ENCODE results near the gene EFCAB6.

The EFCAB6 gene

GRCh38 chr22:43497956-43498855 lies 313.9 kb downstream of the EFCAB6 start:
- DNase-seq: no peak

- DNase-seq: no peak
Observed at GRCh38 chr22:43493297-43493696, 318.8 kb downstream of the EFCAB6 start.

DNA sequence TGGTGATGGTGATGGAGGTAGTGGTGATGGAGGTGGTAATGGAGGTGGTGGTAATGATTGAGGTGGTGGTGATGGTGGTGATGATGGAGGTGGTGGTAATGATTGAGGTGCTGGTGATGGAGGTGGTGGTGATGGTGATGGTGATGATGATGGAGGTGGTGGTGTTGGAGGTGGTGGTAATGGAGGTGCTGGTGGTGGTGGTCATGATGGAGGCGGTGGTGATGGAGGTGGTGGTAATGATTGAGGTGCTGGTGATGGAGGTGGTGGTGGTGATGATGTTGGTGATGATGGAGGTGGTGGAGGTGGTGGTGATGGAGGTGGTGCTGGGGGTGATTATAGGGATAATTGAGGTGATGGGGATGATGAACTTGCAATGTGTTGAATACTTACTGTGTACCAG lies 320.4 kb downstream of the EFCAB6 start:
- no peak for DNase-seq

GRCh38 chr22:43491177-43491576 lies 320.9 kb downstream of the EFCAB6 start:
- no peak for DNase-seq

DNA sequence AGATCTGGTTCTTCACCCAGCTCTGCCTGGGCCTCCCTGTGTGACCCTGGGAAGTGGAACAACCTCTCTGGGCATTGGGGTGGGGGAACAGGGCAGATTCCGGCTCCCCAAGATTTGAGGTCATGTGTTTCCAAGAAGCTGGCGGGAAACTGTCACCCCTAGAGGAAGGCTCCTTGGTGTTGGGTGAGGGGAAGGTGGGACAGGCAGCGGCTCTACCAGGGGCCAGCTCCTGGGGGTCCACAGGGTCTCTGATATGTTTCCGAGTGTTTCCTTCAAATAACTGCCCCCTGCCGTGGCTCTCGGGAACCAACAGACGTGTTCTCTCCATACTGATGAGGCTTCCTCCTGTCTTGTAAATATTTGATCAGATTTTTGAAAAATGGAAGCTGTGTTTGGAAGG lies 321.8 kb downstream of the EFCAB6 start:
- DNase-seq: no peak

- no peak for DNase-seq
Observed at GRCh38 chr22:43488937-43489336, 323.2 kb downstream of the EFCAB6 start.

GRCh38 chr22:43488031-43488866 lies 323.9 kb downstream of the EFCAB6 start:
- no peak for DNase-seq

DNA sequence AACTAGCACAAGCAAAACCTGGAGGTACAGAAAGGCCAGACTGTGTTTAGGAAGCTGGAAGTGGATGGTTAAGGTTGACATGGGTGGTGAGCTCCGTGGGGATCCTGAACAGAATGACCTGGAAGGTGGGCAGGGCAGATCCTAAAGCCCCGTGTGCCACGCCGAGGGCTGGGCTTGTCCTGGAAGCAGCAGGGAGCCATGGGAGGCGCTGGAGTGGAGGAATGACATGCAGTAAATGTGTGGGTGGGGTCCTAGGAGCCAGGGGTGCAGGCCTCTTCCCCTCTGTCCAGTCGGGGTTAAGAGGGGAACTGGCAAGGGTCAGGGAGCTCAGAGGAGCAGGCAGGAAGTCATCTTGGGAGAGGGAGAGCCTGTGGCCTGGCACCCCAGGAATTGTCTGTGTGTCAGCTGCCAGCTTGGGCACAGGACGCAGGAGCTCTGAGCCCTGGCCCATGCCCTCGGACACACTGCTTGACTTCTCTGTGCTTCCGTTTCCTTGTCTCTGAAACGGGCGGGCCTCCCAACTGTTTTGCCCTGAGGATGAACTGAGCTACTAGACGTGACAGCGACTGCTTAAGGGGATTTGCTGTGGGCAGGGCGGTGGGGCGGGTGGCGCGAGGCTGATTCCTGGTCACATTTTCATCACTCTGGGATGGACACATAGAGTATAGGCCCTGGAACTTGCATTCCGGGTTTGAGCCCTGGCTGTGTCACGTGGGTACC lies 324.6 kb downstream of the EFCAB6 start:
- DNase-seq: no peak

- no peak for DNase-seq
Observed at GRCh38 chr22:43485502-43486089, 326.5 kb downstream of the EFCAB6 start.

DNA sequence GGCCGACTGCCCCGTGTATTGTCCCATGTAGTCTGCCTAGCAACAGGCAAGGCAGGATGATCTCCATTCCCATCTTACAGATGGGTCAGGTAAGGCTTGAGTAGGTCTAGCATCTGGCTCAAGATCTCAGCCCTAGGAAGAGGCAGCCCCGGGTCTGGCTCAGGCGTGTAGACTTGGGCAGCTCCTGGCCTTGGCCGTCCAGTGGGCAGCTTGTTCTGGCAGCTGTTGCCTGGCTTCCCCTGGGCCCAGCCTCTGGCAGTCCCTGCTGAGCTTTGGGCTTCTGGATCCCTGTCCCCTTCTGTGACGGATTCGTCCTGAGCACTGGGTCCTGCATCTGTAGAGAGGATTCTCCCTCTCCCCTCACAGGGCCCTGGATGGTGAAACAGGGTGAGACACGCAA lies 327.9 kb downstream of the EFCAB6 start:
- no peak for DNase-seq

DNA sequence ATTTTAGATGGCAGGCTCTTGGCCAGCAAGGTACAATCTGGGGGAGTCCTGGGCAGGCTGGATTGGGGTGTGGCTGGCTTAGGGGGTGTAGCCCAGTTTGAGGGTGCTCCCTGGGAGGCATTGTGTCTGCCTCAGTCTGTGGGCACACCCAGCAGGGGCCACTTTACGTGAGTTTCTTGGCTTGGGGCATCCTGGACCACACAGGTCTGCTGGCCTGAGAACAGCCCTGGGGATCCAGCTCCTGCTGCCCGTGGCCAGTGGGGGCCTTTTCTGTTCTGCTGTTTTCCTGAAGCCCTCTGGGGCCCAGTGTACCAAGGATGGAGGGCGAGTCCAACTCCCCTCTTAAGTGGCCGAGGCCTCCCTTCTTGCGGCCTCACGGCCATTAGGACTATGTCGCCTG lies 328.4 kb downstream of the EFCAB6 start:
- DNase-seq: no peak

- DNase-seq: no peak
Observed at GRCh38 chr22:43483266-43483665, 328.8 kb downstream of the EFCAB6 start.

DNA sequence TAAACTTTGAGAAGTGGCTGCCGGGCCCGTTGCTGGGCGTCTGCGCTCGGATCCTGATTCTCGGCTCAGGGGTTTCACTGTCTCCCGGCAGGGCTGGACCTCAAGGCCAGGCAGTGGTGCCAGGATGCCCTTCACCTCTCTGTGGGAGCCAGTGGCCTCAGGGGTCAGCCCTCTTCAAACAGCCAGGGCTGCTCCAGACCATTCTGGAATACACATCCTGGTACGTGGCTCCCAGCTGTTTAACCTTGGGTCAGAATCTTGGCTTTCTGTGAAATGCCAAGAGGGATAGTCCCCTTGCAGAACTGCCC lies 329.8 kb downstream of the EFCAB6 start:
- peak; percentile 59 for DNase-seq

DNA sequence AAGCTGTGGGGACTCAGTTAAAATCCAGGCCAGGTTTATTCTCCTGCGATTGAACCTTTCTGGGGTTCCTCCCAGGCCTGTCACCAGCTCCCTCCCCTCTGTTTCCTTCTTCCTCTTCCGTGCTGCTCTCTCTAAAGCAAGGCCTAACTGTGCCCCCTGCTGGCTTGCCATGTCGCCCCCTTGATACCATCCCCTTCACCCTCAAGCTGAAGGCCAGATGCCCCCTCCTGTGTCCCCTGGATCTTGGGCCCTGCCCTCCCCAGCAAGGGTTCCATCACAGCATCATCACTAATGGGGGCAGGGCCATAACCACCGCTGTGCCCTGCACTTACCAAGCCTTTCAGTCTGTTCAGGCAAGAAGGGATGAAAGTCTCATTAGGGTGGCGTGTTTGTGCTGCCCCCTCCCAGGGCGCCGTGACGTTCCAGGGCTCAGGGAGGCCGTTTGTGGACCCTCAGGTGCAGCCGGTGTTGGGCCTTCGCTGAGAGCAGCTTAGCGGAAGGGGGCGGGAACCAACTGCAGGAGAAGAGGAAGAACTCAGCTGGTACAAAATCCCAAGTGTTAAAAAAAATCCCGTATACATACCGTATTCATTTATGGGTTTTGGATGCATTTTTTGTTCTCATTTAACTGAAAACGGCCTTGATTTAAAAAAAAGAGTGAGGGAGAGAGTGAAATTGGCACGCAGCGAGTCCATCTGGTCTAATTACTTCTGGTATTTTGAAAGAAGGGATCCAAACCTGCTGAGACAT lies 330.4 kb downstream of the EFCAB6 start:
- DNase-seq: peak; percentile 56

GRCh38 chr22:43479962-43480361 lies 332.1 kb downstream of the EFCAB6 start:
- DNase-seq: peak; percentile 47

GRCh38 chr22:43479301-43479950 lies 332.7 kb downstream of the EFCAB6 start:
- peak; percentile 47 for DNase-seq
